Right lung (tissue), 5 donors: Measurements from ENCODE around the gene SORCS2. TPM values are rescaled to one million over a fixed set of nuclear protein-coding genes. Genes with fewer than 3 reads are reported as not detected.

Experiments used
- DNase-seq, 2 donors: peaks; one replicate each; pipeline ENCODE4 v3.0.0-alpha.2; 2013
- polyA plus RNA-seq, 5 donors: library from polyadenylated mRNA; unstranded; fragments of 120-200 nt; gene quantifications; one replicate each; pipeline versions ENCODE4 v1.2.1 to v1.2.3, GENCODE V29; 2013; ENCODE audit warnings: inconsistent platforms in 1 of 5, low replicate concordance in 1 of 5; ENCODE audit not compliant: insufficient read length in 5 of 5, insufficient read depth in 1 of 5

Gene SORCS2
- polyA plus RNA-seq, 5 donors, result 4.8 to 8.6 (median 5.8) TPM

DNA sequence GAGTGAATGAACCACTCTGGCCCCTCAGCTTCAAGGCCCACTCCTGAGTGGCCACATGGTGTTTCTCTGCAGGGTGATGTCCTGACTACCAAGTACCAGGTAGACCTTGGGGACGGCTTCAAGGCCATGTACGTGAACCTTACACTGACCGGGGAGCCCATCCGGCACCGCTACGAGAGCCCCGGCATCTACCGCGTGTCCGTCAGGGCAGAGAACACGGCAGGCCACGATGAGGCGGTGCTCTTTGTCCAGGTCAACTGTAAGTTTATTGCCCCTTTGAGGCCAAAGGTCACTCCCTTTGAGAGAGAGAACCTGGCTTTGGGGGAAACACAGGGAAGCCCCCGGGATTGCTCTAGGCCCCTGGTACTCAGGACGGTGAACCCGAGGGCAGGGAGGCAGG, 531.3 kb downstream of the SORCS2 start:
- no peak for DNase-seq

DNA sequence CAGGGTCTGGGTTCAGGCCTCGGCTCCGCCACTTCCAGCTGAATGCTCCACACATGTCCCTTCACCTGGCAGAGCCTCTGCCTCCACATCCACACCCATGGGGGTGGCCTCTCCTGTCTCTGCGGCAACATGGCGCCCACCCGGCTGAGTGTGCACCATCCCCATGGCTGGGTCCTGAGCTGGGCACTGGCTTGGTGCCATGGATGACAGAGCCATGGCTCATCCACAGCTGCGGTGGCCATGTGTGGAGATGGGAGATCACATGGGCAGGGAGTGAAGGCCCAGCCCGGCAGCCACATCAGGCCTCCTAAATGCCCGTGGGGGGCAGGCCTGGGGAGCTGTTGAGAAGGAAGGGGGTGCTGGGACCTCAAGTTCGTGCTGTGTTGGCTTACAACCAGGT, 533.6 kb downstream of the SORCS2 start:
- DNase-seq, result no peak

DNA sequence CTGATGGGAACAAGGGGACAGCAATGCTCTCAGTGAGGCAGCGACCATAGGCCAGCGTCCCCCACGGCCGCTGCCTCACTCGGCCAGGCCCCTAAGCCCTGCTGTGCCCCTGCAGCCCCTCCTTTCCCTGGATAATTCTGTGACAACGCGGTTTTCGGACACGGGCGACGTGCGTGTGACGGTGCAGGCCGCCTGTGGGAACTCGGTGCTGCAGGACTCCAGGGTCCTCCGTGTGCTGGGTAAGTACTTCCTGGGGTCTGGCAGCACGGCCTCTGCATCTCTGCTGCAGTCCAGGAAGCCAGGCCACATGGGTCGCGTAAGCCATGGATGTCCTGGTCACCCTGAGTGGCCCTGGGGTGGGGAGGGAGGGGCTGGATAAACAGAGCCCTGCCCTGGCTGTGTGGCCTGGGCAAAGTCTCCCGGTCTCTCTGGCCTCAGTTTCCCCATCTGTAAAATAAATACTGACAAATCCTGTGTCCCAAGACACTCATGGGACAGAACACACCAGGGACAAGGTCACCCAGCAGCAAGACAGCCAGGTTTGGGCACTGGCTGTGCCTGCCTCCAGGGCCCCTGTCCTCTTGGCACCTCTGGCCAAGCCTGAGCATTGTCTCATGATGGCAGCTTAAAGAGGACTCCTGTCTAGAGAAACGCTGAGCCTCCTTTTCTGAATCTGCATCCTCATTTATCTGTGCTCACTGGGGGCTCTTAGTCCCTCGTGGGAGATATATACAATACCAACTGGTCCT, 534.5 kb downstream of the SORCS2 start:
- DNase-seq, result no peak

DNA sequence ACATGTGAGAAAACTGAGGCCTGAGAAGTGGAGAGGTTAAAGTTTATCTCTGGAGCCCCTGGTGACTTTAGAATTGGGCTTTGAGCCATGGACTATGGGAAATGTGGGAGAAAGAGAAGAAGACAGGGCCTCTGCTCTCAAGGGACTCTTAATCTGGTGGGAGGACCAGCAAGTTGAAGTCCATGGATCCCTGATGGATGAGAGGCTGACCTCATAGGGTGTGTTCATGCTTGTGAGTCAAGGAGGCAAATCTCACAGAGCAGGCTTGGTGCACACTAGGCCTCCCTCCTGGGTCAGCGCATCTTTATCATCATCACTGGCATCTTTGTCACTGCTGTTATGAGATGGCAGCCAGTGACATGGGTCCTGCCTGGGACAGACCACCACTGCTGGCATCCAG, 535.4 kb downstream of the SORCS2 start:
- no peak for DNase-seq

DNA sequence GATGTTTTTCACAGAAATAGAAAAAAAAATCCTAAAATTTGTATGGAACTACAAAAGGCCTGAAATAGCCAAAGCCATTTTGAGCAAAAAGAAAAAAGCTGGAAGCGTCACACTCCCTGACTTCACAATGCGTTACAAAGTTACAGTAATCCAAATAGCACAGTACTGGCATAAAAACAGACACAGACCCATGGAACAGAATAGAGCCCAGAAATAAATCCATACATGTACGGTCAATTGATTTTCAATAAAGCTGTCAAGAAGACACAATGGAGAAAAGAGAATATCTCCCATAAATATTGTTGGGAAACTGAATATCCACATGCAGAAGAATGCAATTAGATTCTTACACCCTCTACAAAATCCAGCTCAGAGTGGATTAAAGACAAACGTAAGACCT, 539.1 kb downstream of the SORCS2 start:
- no peak for DNase-seq

DNA sequence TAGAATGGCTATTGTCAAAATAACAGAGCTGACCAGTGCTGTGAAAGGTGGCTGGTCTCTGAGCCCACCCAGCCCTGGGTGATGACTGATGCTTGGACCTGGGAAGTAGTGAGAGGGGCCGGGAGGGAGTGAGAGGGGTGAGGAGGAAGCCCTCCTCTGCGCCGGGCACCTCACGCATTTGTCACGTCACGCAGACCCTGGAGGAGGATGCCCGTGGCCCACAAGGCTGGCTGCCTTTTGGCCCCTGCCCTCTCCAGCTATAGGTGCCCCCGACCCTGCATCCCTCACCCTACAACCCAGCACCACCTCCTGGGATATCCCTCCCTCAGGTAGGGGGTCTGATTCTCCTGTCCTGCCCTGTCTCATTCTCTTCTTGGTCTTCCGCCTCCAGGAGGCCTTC, 539.9 kb downstream of the SORCS2 start:
- no peak for DNase-seq

DNA sequence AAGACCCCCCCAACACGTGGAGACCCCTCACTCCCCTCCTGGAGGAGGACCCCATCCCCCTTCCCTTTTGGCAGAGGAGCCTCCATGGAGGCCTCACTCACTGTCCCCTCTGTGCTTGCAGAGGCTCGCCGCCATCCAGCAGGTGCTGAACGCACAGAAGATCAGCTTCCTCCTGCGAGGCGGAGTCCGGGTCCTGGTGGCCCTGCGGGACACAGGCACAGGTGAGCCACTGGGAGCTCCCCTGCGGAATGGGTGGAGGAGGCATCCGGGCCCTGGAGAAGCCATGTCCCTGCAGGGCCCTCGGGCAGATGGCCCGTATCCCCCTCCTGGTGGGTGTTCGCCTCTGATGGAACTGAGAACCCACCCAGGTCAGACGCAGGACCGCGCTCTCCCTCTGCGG, 540.9 kb downstream of the SORCS2 start:
- DNase-seq, result no peak

DNA sequence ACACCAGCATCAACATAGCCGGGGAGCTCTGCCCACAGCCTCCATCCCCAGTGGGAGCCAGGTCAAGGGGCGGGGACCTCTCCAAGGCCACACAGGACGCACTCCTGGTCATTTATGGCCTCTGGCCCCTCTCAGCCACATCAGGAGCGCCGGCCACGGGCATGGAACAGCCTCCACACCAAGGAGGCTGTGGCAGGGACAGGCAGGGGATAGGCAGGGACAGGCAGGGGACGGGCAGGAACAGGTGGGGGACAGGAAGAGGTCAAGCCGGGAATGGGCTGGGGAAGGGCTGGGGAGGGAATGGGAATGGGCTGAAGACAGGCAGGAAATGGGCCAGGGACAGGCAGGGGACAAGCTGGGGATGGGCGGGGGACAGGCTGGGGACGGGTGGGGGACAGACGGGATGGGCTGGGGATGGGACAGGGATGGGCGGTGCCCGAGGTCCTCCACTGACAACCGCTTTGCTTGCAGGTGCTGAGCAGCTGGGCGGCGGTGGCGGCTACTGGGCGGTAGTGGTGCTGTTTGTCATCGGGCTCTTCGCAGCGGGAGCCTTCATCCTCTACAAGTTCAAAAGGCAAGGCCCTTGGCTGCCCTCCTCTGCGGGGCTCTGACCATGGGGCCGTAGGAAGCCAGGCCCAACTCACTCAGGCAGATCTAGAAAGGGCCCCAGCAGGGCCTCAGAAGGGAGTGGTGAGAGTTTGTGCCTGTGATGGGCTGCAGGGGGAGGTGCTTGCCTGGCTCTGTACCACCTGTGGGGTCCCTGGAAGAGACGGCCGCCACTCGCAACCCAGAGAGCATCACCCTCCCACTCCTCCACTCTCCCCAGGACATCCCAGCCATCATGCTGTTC, 541.7 kb downstream of the SORCS2 start:
- no peak for DNase-seq

DNA sequence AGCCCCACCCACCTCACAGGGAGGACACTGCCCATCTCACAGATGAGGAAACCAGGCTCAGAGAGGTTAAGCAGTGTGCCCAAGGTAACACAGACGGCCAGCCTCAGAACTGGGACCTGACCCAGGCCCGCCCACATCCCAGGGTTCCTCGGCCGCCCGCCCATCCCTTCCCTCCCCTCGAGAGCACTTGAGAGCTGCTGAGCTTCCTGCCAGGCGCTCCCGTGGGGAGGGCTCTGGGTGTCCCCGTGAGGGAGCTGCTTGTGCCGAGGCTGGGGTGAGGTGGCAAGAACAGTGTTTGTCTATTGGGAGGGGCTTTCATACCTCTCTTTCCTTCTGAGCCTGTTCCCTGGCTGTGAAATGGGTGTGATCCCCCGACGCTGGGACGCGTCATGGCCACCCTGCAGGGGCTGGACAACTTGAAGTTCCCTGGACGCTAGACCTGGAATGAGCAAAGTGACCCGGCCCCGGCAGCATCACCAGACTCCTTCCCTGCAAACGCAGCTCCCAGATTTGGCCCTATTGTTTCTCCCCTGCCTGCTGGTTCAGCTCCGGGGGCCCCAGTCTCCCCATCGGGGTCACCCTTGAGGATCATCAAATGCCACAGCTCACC, 542.4 kb downstream of the SORCS2 start:
- no peak for DNase-seq

DNA sequence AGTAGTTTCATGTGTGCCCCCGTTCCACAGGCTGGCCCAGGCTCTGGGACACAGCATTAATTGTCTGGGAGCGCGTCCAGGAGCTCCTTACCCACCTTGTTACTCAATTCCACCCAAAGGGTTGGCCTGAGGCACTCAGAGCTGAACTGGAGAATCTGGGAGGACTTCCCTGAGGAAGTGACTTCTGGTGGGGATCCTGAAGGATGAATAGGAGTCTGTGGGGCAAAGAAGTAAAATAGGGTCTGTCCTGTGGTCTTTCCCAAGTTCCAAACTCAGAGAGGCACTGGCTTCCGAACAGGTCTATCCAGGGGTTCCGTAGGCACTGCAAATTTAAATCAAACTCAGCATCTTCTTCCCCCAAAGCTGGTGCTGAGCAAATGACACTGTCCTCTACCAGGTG, 543.1 kb downstream of the SORCS2 start:
- DNase-seq, result no peak

DNA sequence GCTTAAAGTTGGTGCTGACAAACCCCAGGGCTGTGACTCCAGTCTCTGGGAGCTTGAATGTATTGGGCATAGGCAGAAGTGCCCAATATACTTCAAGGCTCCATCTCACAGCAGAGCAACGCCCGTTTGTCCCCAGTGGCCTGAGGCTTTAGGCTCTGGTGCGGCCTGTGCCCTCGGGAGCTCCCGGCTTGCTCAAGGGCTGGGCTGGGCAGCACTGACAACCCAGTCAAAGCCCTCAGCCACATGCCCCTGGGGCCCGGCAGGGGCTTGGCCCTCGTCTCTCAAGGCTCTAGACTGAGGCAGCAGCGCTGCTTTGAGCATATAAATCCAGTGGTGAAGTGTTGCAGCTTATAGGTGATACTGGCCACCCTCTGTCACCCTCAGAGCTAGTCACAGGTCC, 543.6 kb downstream of the SORCS2 start:
- DNase-seq, result no peak

DNA sequence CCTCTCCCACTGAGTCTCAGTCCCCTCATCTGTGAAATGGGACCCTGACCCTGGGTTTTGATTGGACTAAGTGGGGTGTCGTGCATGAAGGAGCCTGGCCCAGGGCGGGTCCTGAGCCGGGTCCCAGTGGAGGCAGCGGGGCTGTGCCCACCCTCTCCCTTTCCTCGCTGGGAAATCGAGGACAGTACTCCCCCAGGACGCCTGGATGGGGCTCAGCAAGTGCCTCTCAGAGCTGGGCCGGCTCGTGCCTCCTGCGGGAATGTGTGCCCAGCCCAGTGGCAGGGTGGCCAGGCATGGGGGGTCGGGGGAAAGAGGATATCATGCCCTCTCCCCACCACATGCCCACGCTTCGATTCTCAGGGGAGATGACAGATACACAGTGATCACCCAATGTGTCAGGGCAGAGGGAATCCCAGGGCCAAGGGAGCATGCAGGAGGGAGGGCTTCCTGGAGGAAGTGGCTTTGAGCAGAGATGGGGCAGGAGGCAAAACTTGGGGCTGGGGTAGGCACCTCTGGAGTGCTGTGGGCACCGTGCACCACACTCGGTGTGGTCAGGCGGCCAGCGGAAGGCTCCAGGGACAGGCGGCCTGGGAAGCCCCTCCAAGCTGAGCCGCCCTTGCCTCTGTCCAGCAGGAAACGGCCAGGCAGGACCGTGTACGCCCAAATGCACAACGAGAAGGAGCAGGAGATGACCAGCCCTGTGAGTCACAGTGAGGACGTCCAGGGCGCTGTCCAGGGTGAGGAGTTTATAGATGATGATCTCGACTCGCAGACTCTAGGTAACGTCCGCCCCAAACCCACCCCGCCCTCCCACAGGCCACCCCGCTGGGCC, 544.3 kb downstream of the SORCS2 start:
- no peak for DNase-seq

DNA sequence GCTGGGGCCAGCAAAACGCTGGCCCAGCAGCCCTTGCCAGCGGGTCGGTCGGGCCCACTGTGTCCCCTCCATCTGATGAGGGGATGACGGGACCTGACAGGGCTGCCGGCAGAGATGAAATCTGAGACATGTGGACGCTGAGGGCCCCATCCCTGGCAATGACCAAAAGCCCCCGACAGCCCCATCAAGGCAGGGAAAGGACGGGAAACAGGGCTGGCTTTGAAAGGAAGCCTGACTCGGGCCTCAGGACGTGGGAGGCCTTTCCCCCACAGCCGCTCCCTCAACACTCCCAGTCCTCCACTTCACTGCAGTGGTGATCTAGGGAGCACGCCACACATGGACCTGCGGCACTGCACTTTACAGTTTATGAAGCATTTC, 544.9 kb downstream of the SORCS2 start:
- no peak for DNase-seq

DNA sequence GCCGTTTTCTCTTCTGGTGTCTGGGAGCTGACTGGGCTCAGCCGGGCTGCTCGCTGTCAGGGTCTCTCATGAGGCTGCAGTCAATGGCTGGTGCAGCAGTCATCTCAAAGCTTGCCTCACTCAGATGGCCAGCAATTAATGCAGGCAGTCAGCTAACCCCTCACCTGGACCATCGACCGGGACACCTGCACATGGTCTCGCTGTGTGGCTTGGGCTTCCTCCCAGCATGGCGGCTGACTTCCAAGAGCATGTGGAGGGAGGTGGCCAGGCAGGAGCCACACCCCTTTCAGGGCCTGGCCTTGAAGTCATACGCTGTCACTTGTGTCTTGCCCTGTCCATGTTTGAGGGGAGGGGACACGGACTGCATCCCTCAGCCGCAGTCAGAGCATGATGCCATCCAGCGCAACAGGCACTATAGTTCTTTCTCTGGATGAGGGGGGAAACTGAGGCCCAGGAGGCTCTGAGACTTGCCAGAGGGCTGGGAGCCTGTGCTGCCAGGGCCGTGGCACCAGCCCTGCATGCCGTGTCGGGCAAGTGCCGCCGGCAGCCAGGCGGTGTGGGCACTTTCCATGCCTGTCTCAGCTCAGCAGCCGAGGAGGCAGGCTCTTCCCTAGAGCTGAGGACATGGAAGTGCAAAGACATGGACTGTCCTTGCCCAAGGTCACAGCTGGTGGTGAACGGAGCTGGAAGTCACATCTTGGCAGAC, 545.6 kb downstream of the SORCS2 start:
- DNase-seq, result no peak

DNA sequence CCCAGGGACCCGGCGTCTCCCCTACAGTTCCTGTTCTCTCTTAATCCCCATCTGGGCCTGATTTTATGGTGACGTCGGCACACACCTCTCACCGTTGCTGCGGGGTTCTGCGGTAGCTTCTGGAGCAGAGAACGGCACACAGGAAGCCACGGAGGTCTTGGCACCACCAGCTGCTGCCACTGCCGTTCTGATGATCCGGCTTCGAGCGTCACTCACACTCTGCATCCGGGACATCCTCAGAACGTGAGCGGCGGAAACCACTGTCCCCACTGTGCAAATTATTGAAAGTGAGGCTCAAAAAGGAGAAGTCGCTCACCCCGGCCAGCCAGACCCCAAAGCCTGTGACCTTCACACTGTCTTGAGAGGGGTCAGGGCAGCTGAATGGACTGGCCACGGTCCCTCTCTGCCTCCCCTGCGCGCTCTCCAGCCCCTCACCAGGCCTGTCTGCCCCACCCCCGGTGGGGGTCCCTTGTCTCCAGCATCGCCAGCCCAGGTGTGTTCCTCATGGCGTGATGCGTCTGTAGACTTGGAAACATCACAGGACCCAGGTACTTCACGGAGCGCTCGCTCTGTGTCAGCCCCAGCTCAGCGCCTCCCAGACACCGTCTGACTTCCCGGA, 546.2 kb downstream of the SORCS2 start:
- no peak for DNase-seq

DNA sequence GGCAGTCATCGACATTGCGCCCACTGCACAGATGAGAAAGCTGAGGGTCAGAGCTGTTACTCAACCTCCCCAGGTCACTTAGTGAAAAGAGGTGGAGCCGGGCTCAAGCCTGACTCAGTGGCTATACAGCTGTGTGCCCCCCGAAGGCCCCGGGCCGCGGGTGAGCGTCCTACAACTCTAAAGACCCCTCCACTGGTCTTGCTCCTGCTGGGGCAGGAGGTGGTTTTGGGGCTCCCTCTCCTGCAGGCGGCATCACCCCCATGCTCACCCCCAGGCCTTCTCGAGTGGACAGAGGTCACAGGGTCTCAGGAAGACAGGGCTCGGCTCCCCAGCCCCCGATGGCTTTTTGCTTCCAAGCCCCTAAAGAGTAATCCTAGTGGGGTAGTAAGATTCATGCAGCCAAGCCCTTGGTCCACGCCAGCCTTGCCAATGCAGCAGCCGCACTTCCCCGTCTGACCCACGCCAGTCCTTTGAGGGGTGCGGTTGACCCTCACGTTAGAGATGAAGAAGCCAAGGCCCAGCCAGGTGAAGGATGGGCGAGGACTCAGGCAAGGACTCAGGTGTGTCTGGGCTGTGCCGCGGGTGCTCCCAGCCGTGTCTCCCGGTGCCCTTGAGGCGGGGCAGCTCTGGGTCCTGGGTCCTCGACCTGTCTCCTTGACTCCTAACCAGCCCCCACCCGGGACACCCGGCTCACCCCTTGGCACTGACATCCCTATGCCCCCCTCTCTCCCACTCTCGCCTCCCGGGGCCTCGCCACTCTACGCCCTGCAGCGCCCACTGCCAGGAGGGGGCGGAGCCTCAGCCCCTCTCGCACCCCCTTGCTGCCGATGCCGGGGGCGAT, 547.0 kb downstream of the SORCS2 start:
- DNase-seq, result no peak

DNA sequence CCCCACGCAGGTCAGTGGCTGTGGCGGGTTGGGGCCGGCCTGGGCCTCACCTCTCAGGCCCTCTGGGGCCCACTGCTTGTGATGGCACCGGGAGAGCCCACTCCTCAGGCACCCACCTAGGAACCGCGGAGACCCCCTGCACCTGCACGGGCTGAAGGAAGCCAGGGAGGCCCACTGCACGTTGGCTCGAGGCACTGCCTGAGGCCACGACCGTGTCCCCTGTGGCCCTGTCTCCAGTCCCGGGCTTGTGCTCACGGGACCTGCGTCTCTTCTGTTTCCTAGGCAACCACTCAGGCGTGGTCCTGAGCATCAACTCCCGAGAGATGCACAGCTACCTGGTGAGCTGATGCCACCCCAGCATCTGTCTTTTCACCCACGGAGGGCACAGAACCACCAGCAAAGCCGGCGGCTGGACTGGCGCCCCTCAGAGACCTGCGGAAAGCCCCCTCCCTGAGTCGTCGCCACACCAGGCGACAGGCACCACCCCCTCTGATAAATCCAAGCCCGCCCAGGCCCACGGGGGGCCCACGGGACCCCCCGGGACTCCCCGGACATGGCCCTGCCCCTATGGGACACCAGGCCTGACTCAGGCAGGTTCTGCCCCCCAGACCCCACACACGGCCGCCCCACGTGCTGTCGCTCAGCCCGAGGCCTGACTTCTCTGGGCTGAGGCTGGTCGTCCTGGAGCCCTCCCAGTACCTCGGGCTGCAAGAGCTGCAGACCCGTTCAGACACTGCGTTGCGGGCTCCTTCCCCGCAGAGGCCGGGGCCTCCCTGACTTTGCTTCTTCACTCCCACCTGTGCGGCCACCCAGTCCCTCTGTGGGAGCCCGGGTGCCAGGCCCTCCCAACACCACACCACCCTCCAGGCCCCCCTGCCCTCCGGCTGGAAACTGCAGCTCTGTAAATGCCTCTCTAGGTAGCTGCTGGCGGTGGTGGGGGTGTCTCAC, 547.9 kb downstream of the SORCS2 start:
- no peak for DNase-seq

DNA sequence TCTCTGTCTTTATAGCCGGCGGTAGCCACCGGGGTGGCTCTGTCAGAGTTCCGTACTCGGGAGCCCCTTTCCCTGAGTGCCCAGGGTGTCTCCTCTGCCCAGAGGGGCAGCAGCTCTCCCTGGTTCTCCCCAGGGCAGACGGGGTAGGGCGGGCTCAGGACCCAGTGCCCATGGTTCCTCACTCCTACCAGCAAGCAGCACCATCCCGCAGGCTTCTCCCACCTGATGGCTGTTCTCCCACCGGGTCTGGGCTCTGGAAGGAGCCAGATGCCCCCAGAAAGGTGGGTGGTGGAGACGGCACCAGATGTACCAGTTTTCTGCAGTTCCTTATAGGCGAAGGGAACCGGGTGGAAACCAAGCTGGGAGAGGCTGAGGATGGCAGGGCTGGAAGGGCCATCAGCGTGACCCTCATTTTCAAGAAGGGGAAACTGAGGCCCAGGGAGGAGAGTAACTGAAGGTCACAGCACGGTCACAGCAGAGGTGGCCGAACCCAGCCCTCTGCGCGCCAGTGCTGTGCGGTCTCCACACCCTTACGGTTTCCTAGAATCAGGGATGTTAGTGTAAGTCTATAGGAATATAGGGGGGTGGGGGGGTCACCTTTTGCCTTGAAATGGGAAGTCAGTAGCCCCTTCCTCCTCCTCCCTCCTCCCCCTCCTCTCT, 548.7 kb downstream of the SORCS2 start:
- DNase-seq, result no peak
